WTC11 (cell line): ENCODE data around the gene RECK. TPM values are rescaled to one million over a fixed set of nuclear protein-coding genes. Genes with fewer than 3 reads are reported as not detected.

ENCODE experiments used
- ARID4B ChIP-seq: sonication (generic); formaldehyde crosslinking; IDR thresholded peaks from 2 replicates; pipeline ENCODE4 v1.8.0; 2023; ENCODE audit warnings: missing genetic modification reagents, mild to moderate bottlenecking, borderline replicate concordance
- ATF2 ChIP-seq: sonication (generic); formaldehyde crosslinking; IDR thresholded peaks from 2 replicates; pipeline ENCODE4 v1.8.1; 2022; ENCODE audit warnings: low read depth, missing genetic modification reagents, borderline replicate concordance
- CREB1 ChIP-seq: sonication (generic); formaldehyde crosslinking; IDR thresholded peaks from 2 replicates; pipeline ENCODE4 v1.8.0; 2023; ENCODE audit warnings: mild to moderate bottlenecking, missing genetic modification reagents
- CREM ChIP-seq: sonication (generic); formaldehyde crosslinking; IDR thresholded peaks from 2 replicates; pipeline ENCODE4 v1.8.1; 2022; ENCODE audit warnings: mild to moderate bottlenecking, missing genetic modification reagents, moderate library complexity
- E2F5 ChIP-seq: sonication (generic); formaldehyde crosslinking; IDR thresholded peaks from 2 replicates; pipeline ENCODE4 v1.8.1; 2022; ENCODE audit warnings: mild to moderate bottlenecking, moderate library complexity, missing genetic modification reagents
- ETV6 ChIP-seq: sonication (generic); formaldehyde crosslinking; IDR thresholded peaks from 2 replicates; pipeline ENCODE4 v1.8.1; 2022; ENCODE audit warnings: mild to moderate bottlenecking, missing genetic modification reagents
- FOXP1 ChIP-seq: sonication (generic); formaldehyde crosslinking; IDR thresholded peaks from 2 replicates; pipeline ENCODE4 v1.8.0; 2022; ENCODE audit warnings: missing genetic modification reagents, mild to moderate bottlenecking, moderate library complexity, borderline replicate concordance
- IRF1 ChIP-seq: sonication (generic); formaldehyde crosslinking; IDR thresholded peaks from 2 replicates; pipeline ENCODE4 v1.8.0; 2023; ENCODE audit warnings: missing genetic modification reagents
- SP1 ChIP-seq: sonication (generic); formaldehyde crosslinking; conservative IDR thresholded peaks from 2 replicates; pipeline ENCODE4 v1.8.1; 2022; ENCODE audit warnings: missing genetic modification reagents
- TEAD1 ChIP-seq: sonication (generic); formaldehyde crosslinking; IDR thresholded peaks from 2 replicates; pipeline ENCODE4 v1.8.0; 2022; ENCODE audit warnings: mild to moderate bottlenecking, missing genetic modification reagents
- USF2 ChIP-seq: sonication (generic); formaldehyde crosslinking; IDR thresholded peaks from 2 replicates; pipeline ENCODE4 v1.8.1; 2023; ENCODE audit warnings: mild to moderate bottlenecking, missing genetic modification reagents, moderate library complexity
- total RNA-seq: library from RNA; stranded (reverse); gene quantifications from 3 replicates; pipeline ENCODE4 v1.2.3, GENCODE V29; 2021
- TF ChIP-seq, protein P1 (sequence below): sonication (generic); formaldehyde crosslinking; IDR thresholded peaks from 2 replicates; pipeline ENCODE4 v1.8.1; 2022; ENCODE audit warnings: missing genetic modification reagents, borderline replicate concordance
- TF ChIP-seq, protein P2 (sequence below): sonication (generic); formaldehyde crosslinking; IDR thresholded peaks from 2 replicates; pipeline ENCODE4 v1.8.1; 2023; ENCODE audit warnings: mild to moderate bottlenecking, moderate library complexity, missing genetic modification reagents

RECK gene
- total RNA-seq, 1 experiment from 2014 or later, result 11.2 TPM

DNA sequence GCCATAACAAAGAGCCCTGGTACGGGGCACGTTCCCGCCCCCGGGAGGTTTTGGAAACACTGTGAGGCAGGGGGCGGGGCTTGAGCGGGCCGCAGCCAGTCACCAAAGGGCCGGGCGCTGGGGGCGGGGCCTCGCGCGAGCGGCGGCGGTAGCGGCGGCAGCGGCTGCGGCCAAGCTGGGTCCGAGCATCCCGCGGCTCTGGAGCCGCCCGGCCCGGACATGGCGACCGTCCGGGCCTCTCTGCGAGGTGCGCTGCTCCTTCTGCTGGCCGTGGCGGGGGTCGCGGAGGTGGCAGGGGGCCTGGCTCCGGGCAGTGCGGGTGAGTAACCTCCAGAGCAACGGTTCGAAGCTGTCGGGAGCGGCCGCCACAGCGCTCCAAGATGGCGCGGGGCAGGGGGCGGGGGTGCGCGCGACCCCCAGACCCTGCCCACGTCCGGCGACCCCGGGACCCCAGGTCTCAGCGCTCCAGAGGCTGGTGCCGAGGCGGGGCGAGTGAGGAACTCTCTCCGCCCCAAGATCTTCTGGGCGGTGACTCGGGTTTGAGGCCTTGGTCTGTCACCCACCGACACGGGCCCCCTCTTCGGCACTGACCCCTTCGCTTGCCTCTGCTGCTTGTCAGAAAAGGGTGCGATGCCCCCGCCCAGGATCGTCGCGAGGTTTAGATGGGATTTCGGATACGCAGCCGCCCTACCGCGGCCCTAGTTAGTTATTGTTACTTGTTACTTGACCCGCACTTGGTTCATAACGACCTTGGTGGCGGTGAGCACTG is at the start of gene RECK (continued):
- TF ChIP-seq E2F5 (CRISPR knock-in tag) (no peak), FOXP1 (CRISPR knock-in tag) (peak; percentile 56; the same call in 1 of the 2 replicates), USF2 (CRISPR knock-in tag) (no peak), CREM (peak; percentile 63; the same call in 1 of the 2 replicates), ARID4B (CRISPR knock-in tag) (0 out of 2 replicates have a peak, but pooled peaks have one; percentile 66), TEAD1 (CRISPR knock-in tag) (peak; percentile 52; the same call in 1 of the 2 replicates), CREB1 (no peak), SP1 (peak; percentile 51), ETV6 (CRISPR knock-in tag) (0 out of 2 replicates have a peak, but pooled peaks have one; percentile 36), ATF2 (CRISPR knock-in tag) (no peak), IRF1 (CRISPR knock-in tag) (no peak)
- TF ChIP-seq, protein P1, sequence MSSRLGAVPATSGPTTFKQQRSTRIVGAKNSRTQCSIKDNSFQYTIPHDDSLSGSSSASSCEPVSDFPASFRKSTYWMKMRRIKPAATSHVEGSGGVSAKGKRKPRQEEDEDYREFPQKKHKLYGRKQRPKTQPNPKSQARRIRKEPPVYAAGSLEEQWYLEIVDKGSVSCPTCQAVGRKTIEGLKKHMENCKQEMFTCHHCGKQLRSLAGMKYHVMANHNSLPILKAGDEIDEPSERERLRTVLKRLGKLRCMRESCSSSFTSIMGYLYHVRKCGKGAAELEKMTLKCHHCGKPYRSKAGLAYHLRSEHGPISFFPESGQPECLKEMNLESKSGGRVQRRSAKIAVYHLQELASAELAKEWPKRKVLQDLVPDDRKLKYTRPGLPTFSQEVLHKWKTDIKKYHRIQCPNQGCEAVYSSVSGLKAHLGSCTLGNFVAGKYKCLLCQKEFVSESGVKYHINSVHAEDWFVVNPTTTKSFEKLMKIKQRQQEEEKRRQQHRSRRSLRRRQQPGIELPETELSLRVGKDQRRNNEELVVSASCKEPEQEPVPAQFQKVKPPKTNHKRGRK (CRISPR knock-in tag), result no peak
- TF ChIP-seq, protein P2, sequence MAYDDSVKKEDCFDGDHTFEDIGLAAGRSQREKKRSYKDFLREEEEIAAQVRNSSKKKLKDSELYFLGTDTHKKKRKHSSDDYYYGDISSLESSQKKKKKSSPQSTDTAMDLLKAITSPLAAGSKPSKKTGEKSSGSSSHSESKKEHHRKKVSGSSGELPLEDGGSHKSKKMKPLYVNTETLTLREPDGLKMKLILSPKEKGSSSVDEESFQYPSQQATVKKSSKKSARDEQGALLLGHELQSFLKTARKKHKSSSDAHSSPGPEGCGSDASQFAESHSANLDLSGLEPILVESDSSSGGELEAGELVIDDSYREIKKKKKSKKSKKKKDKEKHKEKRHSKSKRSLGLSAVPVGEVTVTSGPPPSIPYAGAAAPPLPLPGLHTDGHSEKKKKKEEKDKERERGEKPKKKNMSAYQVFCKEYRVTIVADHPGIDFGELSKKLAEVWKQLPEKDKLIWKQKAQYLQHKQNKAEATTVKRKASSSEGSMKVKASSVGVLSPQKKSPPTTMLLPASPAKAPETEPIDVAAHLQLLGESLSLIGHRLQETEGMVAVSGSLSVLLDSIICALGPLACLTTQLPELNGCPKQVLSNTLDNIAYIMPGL (CRISPR knock-in tag), result 0 out of 2 replicates have a peak, but pooled peaks have one; percentile 37
